8988T (cell line): ENCODE measurements around the gene ACYP1.
A peak's percentile ranks its signal among the peaks of the same experiment; 100 is the strongest.
"Not testable (repeated sequence)": the region's sequence is repeated elsewhere in the genome, so short reads cannot be mapped to it uniquely, and the experiment has no call there.

Experiments
- DNase-seq: peaks from one replicate; pipeline ENCODE4 v3.0.0; 2011

Gene ACYP1

DNA sequence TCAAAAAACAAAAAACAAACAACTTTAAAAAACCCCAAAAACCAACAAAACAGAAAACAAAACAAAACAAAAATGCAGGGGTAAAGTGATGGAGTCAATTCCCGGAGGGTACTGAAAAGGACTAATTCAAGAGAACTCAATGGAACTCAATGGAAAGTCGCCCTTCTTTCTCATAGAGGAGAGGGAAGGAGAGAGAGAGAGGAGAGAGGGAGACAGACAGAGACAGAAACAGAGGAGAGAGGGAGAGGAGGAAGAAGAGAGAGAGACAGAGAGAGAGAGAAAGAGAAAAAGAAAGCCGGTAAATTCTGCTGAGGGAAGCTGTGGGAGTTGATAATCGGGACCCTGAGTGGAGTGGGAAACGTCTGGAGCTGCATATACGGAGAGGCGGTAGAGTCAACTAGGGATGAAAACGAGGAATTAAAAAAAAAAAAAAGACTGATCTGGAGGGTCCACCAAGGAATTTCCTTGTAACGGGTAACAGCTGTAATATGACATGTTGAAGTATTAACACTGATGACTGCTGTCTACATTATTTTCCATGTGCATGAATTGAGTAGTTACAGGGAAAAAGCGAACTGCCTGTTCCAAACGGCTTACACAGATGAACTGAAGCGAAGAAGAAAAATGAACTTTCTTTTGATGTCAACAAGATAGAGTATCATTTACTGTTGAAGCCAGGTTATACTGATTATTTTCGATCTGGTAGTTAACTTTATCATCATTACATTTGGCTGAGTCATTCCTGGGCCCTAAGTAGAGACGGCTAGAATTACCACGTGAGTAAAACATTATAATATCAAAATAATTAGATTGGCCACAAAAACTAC is 4.7 kb upstream of the ACYP1 start:
- DNase-seq = no peak

DNA sequence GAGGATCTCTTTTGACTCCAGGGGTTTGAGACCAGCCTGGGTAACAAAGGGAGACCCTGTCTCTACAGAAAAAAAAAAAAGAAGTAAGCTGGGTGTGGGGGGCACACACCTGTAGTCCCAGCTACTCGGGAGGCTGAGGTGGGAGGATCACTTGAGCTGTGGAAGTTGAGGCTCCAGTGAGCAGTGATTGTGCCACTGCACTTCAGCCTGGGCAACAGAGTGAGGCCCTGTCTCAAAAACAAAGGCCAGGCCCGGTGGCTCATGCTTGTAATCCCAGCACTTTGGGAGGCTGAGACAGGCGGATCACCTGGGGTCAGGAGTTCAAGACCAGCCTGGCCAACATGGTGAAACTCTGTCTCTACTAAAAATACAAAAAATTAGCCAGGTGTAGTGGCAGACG is 3.9 kb upstream of the ACYP1 start:
- DNase-seq = not testable (repeated sequence)

DNA sequence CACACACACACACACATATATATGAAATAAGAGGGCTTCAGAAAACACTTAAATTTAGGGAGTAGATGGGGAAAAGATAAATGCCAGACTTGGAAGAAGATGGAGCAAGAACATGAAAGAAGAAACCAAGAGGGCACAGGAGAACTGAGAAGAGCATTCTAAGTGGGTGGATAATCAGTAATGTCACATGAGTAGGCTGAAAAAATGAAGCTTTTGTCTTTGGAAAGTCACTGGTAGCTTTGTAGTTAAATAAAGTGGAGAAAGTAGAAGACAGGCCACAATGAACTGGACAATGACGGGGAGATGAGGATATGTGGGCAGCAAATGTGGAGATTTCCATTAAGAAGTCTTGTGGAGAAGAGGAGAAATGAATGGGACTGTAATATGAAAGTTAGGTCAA is 3.4 kb upstream of the ACYP1 start:
- DNase-seq = no peak

DNA sequence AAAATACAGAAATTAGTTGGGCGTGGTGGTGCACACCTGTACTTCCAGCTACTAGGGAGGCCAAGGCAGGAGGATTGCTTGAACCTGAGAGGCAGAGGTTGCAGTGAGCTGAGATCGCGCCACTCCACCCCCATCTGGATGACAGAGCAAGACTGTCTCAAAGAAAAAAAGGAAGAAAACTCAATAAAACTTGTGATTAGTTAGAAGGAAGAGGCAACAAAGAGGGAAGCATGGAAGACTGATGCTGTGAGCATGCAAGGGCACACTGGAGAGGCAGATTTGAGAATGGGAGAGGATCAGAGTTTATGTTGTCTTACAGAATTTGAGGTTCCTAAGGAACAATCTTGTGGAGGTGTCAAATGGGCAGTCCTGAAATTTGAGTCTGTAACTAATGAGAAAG is 2.9 kb upstream of the ACYP1 start:
- no peak for DNase-seq

- no peak for DNase-seq
Measured at GRCh38 chr14:75064205-75064567, 362 bp upstream of the ACYP1 start.

DNA sequence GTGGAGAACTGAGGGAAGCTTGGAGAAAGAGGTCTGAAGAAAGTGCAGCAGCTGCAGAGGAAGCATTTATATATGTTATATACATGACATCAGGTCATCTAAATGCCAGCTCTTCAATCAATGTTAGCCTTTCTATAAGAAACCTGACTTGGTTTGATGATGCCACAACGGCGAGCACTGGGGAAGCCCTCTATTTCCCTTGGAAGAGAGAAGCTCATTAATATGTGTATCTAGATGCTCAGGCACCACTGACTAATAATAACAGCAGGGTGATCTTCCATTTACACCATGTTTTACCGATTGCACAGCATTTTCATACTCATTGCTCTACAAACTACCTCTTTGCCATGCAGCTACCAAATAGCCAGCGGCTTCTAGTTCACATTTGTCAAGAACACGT is 811 bp downstream of the ACYP1 start:
- no peak for DNase-seq

- DNase-seq = no peak
Measured at GRCh38 chr14:75060420-75060819, 3.4 kb downstream of the ACYP1 start.

- no peak for DNase-seq
Measured at GRCh38 chr14:75059642-75060041, 4.2 kb downstream of the ACYP1 start.

GRCh38 chr14:75054421-75054820 is 9.4 kb downstream of the ACYP1 start:
- no peak for DNase-seq

- no peak for DNase-seq
Measured at GRCh38 chr14:75053396-75054291, 10.2 kb downstream of the ACYP1 start.

GRCh38 chr14:75051556-75051899 is 12.3 kb downstream of the ACYP1 start:
- DNase-seq = no peak

- peak; percentile 73 for DNase-seq
Measured at GRCh38 chr14:75050852-75051555, 12.8 kb downstream of the ACYP1 start, which contains the start of gene MLH3. Gene MLH3 (minus strand): TSS chr14:75051467. CDS start chr14:75049655, 1,812 bp downstream.

GRCh38 chr14:75049731-75050201 is 14.1 kb downstream of the ACYP1 start:
- no peak for DNase-seq

DNA sequence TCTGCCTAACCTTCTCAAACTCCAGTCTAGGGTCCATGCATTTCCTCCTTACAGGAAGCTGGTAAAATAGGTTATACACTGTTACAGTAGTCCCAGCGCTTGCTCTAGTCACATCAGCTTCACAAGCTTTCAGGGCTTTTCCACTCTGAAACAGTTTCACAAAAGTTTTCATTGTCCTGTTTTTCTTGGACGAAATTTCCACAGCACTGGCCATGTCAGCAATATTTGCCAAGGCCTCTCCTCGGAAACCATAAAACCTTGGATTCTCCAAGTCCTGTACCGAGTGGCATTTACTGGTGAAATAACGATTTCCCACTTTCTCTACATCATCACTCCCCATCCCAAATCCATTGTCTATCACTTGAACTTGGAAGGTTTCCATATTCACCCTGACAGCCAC is 14.7 kb downstream of the ACYP1 start:
- DNase-seq = no peak

- DNase-seq = no peak
Measured at GRCh38 chr14:75048101-75048500, 15.7 kb downstream of the ACYP1 start.

GRCh38 chr14:75047506-75047905 is 16.3 kb downstream of the ACYP1 start:
- DNase-seq = no peak

DNA sequence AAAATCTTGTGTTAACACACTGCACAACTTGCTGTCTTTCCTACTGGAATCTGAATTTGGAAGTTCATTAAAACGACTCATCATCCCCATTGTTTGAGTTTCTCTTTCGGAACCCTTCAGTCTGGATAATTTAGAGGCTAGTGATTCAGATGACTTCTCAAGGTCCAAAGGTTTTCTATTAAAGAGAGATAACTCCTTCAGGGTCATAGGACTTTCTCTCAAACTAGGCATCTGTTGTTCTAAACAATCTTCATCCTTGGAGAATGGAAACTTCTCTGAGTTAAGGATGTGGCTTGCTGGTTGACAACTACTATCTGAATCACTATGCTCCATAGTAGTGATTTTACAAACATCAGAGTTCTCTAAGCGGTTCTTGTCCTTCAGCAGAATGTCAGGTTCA is 16.9 kb downstream of the ACYP1 start:
- DNase-seq = no peak

DNA sequence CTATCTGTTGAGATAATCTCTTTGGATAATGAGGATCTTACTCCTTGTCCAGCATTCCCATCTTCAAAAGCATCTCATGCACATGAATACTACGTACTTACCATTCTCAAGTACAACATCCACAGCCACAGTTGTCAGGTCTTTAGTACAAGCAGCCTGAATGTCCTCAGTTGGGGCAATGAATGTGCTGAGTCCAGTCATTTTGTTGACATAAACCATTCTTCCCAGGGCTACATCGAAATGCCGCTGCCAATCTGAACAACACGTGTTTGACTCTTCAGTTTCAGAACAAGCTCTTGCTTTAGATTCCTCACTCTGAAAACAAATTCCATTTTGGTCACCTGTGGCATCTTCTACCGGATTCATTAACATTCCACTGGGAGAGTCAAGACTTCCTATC is 17.5 kb downstream of the ACYP1 start:
- DNase-seq = no peak

DNA sequence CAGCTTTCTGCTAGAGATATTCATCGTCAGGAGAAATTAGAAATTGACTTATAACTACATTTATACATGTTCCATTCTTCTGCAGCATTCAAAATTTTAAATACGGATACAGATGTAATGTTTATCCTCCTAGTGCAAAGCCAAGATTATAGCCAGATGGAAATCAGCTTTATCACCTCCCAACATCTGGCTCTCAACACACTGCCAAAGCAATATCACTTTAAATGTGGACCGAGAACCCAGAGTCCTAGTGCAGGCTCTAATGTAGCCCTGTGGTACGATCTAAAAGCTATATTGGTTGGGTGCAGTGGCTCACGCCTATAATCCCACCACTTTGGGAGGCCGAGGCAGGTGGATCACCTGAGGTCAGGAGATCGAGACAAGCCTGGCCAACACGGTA is 19.1 kb downstream of the ACYP1 start:
- DNase-seq = no peak

DNA sequence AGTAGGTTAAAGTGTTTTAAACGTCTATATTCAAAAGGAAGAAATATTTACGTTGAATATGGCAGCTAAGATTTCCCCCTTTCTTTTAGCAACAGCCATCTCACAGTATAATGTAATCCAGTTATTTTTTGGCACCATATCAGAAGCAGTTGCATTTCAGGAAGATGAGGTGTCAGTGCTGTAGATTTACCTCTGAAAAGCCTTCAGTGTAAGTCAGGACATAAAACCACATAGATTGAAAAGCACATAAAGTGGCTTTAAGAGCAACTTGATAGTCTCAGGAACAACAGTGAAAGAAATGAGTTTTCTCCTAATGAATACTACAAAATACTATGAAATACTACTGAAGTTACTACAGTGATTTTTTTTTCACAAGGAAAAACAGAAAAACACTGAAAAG is 19.5 kb downstream of the ACYP1 start:
- no peak for DNase-seq

- DNase-seq = no peak
Measured at GRCh38 chr14:75042035-75042434, 21.8 kb downstream of the ACYP1 start.

DNA sequence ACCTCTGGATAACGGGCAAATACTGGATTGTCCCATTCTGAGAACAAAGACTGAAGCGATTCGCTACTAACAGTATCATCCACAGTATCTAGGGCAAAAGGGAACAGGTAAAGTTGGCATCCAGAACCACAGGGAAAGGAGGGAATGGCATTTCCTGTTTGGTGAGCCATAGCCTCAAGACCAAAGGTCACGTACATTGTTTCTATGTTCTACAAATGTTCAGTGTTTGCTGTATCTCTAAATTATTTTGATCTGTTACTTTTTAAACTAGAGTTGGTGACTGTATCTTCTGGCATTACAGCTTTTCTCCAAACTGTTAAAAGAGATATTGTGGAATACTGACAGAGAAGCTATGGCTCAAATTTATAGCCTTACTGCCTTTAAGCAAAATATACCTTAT is 22.2 kb downstream of the ACYP1 start:
- no peak for DNase-seq

- DNase-seq = no peak
Measured at GRCh38 chr14:75040959-75041358, 22.9 kb downstream of the ACYP1 start.
